Retinal pigment epithelial cell (primary cell): ENCODE results near the gene GIMAP7.

Experiments
- DNase-seq: peaks from one replicate; pipeline ENCODE4 v3.0.0-alpha.2; 2010; ENCODE audit warnings: low read depth
- H3K4me3 ChIP-seq: 2 replicates; pipeline ENCODE4 v1.5.1; 2011; ENCODE audit warnings: mild to moderate bottlenecking, low read length, control low read depth, moderate library complexity
- CTCF ChIP-seq: conservative IDR thresholded peaks from 2 replicates; pipeline ENCODE4 v1.5.1; 2011; ENCODE audit warnings: low read depth, low read length, control low read depth, inconsistent platforms

The GIMAP7 gene

GRCh38 chr7:150524018-150524417 lies 9.3 kb downstream of the GIMAP7 start:
- no peak for DNase-seq
- no peak for TF ChIP-seq CTCF
- no peak overlapping the region for H3K4me3 ChIP-seq

DNA sequence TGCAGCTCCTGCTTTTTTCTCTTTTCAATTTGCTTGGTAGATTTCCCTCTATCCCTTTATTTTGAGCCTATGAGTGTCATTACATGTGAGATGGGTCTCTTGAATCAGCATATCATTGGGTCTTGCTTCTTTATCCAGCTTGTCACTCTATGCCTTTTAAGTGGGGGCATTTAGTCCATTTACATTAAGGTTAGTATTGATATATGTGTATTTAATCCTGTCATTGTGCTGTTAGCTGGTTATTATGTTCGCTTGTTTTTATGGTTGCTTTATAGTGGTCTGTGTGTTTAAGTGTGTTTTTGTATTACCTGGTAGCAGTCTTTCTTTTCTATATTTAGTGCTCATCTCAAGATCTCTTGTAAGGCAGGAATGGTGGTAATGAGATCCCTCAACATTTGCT lies 17.0 kb downstream of the GIMAP7 start:
- no peak overlapping the region for H3K4me3 ChIP-seq
- TF ChIP-seq CTCF: no peak
- DNase-seq: no peak

- no peak for DNase-seq
- TF ChIP-seq CTCF: no peak
- H3K4me3 ChIP-seq: no peak overlapping the region
Measured at GRCh38 chr7:150538259-150538658, 23.6 kb downstream of the GIMAP7 start.

GRCh38 chr7:150553163-150553562 lies 38.5 kb downstream of the GIMAP7 start:
- no peak overlapping the region for H3K4me3 ChIP-seq
- no peak for DNase-seq
- no peak for TF ChIP-seq CTCF

- DNase-seq: no peak
- no peak for TF ChIP-seq CTCF
- no peak overlapping the region for H3K4me3 ChIP-seq
Measured at GRCh38 chr7:150556521-150557138, 42.0 kb downstream of the GIMAP7 start.

DNA sequence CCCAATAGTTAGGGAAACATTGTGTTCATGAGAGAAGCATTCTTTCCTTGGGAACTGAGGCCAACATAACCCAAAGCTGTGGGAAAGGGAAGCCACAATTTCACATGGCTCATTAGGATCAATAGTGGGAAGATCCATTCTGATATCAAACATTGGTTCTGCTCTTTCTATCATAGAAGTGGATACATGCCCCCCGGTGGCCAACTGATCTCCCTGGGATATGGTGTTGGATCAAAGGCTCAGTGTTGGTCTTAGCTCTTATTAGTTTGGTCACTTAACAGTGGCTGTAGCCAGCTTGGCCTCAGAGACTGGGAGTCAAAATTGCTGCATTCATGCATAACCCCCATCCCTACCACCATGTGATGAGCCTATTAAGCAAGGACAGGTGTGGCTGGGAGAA lies 45.8 kb downstream of the GIMAP7 start:
- no peak for DNase-seq
- no peak for TF ChIP-seq CTCF
- no peak overlapping the region for H3K4me3 ChIP-seq

DNA sequence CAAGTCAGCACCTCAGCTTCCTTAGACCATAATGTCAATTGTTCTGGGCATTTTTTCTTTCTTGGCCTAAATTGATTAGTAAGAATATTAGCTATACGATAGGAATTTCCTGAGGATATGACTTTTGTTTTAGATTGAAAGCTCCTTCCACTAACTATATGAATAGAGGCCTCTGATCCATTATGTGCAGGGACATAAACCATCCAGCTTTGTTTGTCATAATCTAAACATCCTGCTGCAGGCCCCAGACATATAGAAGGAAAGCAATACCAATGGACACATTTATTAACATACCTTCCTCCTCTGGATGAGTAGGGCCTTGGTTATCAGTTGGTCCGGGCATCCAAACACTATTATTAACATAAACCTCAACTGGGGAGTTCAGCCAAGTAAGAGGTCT lies 48.2 kb downstream of the GIMAP7 start:
- no peak for DNase-seq
- H3K4me3 ChIP-seq: no peak overlapping the region
- no peak for TF ChIP-seq CTCF
